Fibroblast of villous mesenchyme (primary cell): ENCODE results near the gene PBLD. TPM values are rescaled to one million over a fixed set of nuclear protein-coding genes. Genes with fewer than 3 reads are reported as not detected.

Experiments used
- DNase-seq: peaks from one replicate; pipeline ENCODE4 v3.0.0-alpha.2; 2010; ENCODE audit warnings: low read depth
- H3K4me3 ChIP-seq: 2 replicates; pipeline ENCODE4 v1.5.1; 2011; ENCODE audit warnings: low read depth, mild to moderate bottlenecking, low read length
- CTCF ChIP-seq: IDR thresholded peaks from 2 replicates; pipeline ENCODE4 v1.5.1; 2012; ENCODE audit warnings: low read depth, mild to moderate bottlenecking, low read length; ENCODE audit not compliant: insufficient read depth
- total RNA-seq: library from RNA; depleted of rRNA; stranded (reverse); fragments of >200 nt; gene quantifications from 2 replicates; pipeline ENCODE4 v1.2.3, GENCODE V29; 2012

Gene PBLD
- total RNA-seq, 1 donor, result 9.1 TPM

GRCh38 chr10:68310531-68310930 is 22.2 kb downstream of the PBLD start:
- DNase-seq, result no peak
- H3K4me3 ChIP-seq, result no peak overlapping the region
- no peak for TF ChIP-seq CTCF

- no peak for DNase-seq
- no peak overlapping the region for H3K4me3 ChIP-seq
- no peak for TF ChIP-seq CTCF
Measured at GRCh38 chr10:68305854-68306253, 26.9 kb downstream of the PBLD start.

GRCh38 chr10:68303849-68304412 is 28.8 kb downstream of the PBLD start:
- TF ChIP-seq CTCF, result no peak
- DNase-seq, result no peak

GRCh38 chr10:68302871-68303270 is 29.9 kb downstream of the PBLD start:
- TF ChIP-seq CTCF, result no peak
- DNase-seq, result no peak
- H3K4me3 ChIP-seq, result no peak overlapping the region

More at GRCh38 chr10:68303849-68304412, 28.8 kb downstream of the PBLD start:
- no peak overlapping the region for H3K4me3 ChIP-seq

- no peak overlapping the region for H3K4me3 ChIP-seq
- no peak for TF ChIP-seq CTCF
- DNase-seq, result no peak
Measured at GRCh38 chr10:68302503-68302823, 30.3 kb downstream of the PBLD start.

GRCh38 chr10:68301790-68302502 is 30.8 kb downstream of the PBLD start:
- TF ChIP-seq CTCF, result peak; percentile 60
- peak; percentile 62 for DNase-seq
- no peak overlapping the region for H3K4me3 ChIP-seq

- DNase-seq, result no peak
Measured at GRCh38 chr10:68301301-68301700, 31.4 kb downstream of the PBLD start.

More at GRCh38 chr10:68301301-68301700, 31.4 kb downstream of the PBLD start:
- no peak for TF ChIP-seq CTCF
- no peak overlapping the region for H3K4me3 ChIP-seq
